Measurements from ENCODE around the gene MRS2. TPM values are rescaled to one million over a fixed set of nuclear protein-coding genes. Genes with fewer than 3 reads are reported as not detected.
A peak's percentile ranks its signal among the peaks of the same experiment; 100 is the strongest.

Gene MRS2
- total RNA-seq, 1 experiment from 2014 or later = 85.8 TPM

GRCh38 chr6:24396824-24397223 lies 5.9 kb upstream of the MRS2 start:
- H2BK15ac ChIP-seq (ENCODE audit: low read depth, low read length) = no peak overlapping the region
- no peak overlapping the region for H2BK20ac ChIP-seq (ENCODE audit: low read depth, low read length, poor library complexity, severe bottlenecking)
- no CpG with 5 or more reads among the region's 1 CpG for WGBS (ENCODE audit: extremely low coverage, insufficient read length, low lambda C conversion rate)
- H3K23ac ChIP-seq (ENCODE audit: insufficient read length, low read depth, low read length) = no peak overlapping the region
- H3T11ph ChIP-seq (ENCODE audit: low read length) = no peak overlapping the region
- no peak overlapping the region for H3K14ac ChIP-seq (ENCODE audit: insufficient read depth, low read length)
- DNase-seq = no peak
- H2AK5ac ChIP-seq (ENCODE audit: insufficient read length, low read length) = no peak overlapping the region
- H2BK12ac ChIP-seq (ENCODE audit: insufficient read length, low read depth, low read length) = no peak overlapping the region
- H4K8ac ChIP-seq (replicated peaks; ENCODE audit: insufficient read length, low read depth, low read length) = no peak overlapping the region
- no peaks in the 10 kb centered on the region for H3K79me1 ChIP-seq (ENCODE audit: insufficient read depth, low read depth, low read length, poor library complexity, severe bottlenecking)
- no peaks in the 10 kb centered on the region for H3K23me2 ChIP-seq (ENCODE audit: insufficient read length, low read depth, low read length, poor library complexity, severe bottlenecking)
- no peak overlapping the region for H3K18ac ChIP-seq (ENCODE audit: insufficient read length, low read depth, low read length)
- H3K27me3 ChIP-seq (ENCODE audit: insufficient read depth, low read length) = no peaks in the 10 kb centered on the region
- no peak overlapping the region for H3K27ac Mint-ChIP-seq
- no peak overlapping the region for H2BK120ac ChIP-seq (ENCODE audit: low read depth, low read length, poor library complexity, severe bottlenecking)
- no peak overlapping the region for H3K4me3 Mint-ChIP-seq
- H2BK5ac ChIP-seq (ENCODE audit: insufficient read length, low read length) = no peak overlapping the region
- H4K5ac ChIP-seq (ENCODE audit: insufficient read length, low read depth, low read length) = no peak overlapping the region
- H3K79me2 ChIP-seq (ENCODE audit: insufficient read depth, low read length) = no peaks in the 10 kb centered on the region
- no peak overlapping the region for H3K4ac ChIP-seq (ENCODE audit: low read depth, low read length)
- H3K27ac ChIP-seq (ENCODE audit: insufficient read length, low read depth, low read length) = no peak overlapping the region
- TF ChIP-seq CTCF (conservative IDR thresholded peaks at IDR 0.05) = 0 out of 3 replicates have a peak, but pooled peaks have one; percentile 13
- H3K9ac ChIP-seq (ENCODE audit: extremely low read depth, insufficient read length, low read length) = no peak overlapping the region
- H3K9me3 ChIP-seq (ENCODE audit: control insufficient read depth, low read depth, low read length) = peaks cover 17% of the 10 kb centered on the region
- peaks cover 7% of the 10 kb centered on the region for H3K4me1 ChIP-seq (ENCODE audit: insufficient read depth, low read length)
- H4K91ac ChIP-seq (ENCODE audit: insufficient read length, low read depth, low read length) = no peak overlapping the region
- H3K27me3 Mint-ChIP-seq (ENCODE audit: low read depth) = no peaks in the 10 kb centered on the region
- H3K9me3 Mint-ChIP-seq = peaks cover 24 to 26% of the 10 kb centered on the region in 2 experiments
- peaks cover 30 to 36% of the 10 kb centered on the region in 2 experiments for H3K4me1 Mint-ChIP-seq
- no peak overlapping the region for H3K56ac ChIP-seq (ENCODE audit: insufficient read length, low read depth, low read length)
- no peak overlapping the region for H2AFZ ChIP-seq (ENCODE audit: low read length)
- peaks cover 20 to 31% (median 22%) of the 10 kb centered on the region in 3 experiments for H3K36me3 Mint-ChIP-seq (ENCODE audit: insufficient read depth in 1 of 3, low read depth in 3 of 3)
- H4K20me1 ChIP-seq (ENCODE audit: control insufficient read depth, insufficient read depth, insufficient read length) = no peaks in the 10 kb centered on the region
- no peak overlapping the region for H3K4me2 ChIP-seq (ENCODE audit: insufficient read depth, insufficient read length, low read length)

All from H9 (cell line).